ENCODE measurements around the gene COL9A2.
A peak's percentile ranks its signal among the peaks of the same experiment; 100 is the strongest.

COL9A2 gene

GRCh38 chr1:40316595-40317393, at the start of gene COL9A2:
Gene COL9A2 (minus strand): TSS chr1:40317286. CDS start chr1:40317197, 89 bp downstream.
- TF ChIP-seq, protein P1, sequence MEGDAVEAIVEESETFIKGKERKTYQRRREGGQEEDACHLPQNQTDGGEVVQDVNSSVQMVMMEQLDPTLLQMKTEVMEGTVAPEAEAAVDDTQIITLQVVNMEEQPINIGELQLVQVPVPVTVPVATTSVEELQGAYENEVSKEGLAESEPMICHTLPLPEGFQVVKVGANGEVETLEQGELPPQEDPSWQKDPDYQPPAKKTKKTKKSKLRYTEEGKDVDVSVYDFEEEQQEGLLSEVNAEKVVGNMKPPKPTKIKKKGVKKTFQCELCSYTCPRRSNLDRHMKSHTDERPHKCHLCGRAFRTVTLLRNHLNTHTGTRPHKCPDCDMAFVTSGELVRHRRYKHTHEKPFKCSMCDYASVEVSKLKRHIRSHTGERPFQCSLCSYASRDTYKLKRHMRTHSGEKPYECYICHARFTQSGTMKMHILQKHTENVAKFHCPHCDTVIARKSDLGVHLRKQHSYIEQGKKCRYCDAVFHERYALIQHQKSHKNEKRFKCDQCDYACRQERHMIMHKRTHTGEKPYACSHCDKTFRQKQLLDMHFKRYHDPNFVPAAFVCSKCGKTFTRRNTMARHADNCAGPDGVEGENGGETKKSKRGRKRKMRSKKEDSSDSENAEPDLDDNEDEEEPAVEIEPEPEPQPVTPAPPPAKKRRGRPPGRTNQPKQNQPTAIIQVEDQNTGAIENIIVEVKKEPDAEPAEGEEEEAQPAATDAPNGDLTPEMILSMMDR (IDR thresholded peaks at IDR 0.05) = no peak
- no peak for DNase-seq (ENCODE audit: low spot score)
- Histone ChIP-seq H3K27ac (peak within 1 kb of the TSS in 1 of 2 donors; percentile 74), H3K4me3 (peak within 1 kb of the TSS; percentile 75)

- H3K27ac ChIP-seq = no peak overlapping the region
- TF ChIP-seq, protein P1 (IDR thresholded peaks at IDR 0.05) = no peak
- H3K4me3 ChIP-seq = no peak overlapping the region
- DNase-seq (ENCODE audit: low spot score) = no peak
Measured at GRCh38 chr1:40363721-40364120, 46.6 kb upstream of the COL9A2 start.

DNA sequence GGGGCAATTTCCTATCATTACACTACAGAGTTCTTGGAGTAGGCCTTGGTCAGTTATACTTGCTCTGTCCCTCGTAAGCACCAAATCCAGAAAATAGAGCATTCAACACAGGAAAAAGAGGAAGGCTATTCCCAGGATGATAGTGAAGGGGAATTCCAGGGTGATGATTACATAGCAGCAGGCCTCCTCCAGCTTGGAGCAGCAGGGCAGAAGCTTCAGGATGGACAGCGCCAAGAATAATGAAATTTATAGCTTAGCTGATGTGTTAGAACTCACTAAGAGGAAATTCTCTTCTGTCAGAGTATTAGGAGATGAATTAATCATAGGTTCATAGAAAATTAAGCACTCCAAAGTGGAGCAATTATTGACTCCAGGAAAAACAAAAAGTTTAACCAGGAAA, 45.6 kb upstream of the COL9A2 start:
- H3K27ac ChIP-seq = no peak overlapping the region
- TF ChIP-seq, protein P1 (IDR thresholded peaks at IDR 0.05) = no peak
- H3K4me3 ChIP-seq = no peak overlapping the region
- DNase-seq (ENCODE audit: low spot score) = no peak

DNA sequence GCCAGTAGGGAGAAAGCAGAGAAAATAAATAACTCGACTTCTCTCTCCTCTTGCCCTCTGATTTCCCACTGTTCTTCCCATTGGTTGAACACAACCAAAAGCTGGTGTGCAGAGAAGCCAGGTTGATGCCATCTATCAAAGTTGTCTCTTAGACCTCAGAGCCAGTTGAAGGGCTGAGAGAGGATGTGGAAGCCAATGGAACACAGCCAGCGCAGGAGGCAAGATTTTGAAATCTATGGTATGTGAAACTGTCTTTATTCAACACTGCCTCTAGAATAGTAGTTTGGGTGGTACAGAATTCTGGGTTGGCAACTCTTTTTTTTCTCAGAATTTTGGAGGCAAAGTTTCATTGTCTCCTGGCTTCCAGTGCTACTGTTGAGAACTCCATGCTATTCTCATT, 45.1 kb upstream of the COL9A2 start:
- no peak for DNase-seq (ENCODE audit: low spot score)
- Histone ChIP-seq H3K27ac (no peak overlapping the region), H3K4me3 (no peak overlapping the region)
- TF ChIP-seq, protein P1 (IDR thresholded peaks at IDR 0.05) = no peak

GRCh38 chr1:40361637-40362036, 44.6 kb upstream of the COL9A2 start:
- TF ChIP-seq, protein P1 (IDR thresholded peaks at IDR 0.05) = no peak
- H3K27ac ChIP-seq = no peak overlapping the region
- no peak overlapping the region for H3K4me3 ChIP-seq
- no peak for DNase-seq (ENCODE audit: low spot score)

GRCh38 chr1:40361201-40361600, 44.1 kb upstream of the COL9A2 start:
- TF ChIP-seq, protein P1 (IDR thresholded peaks at IDR 0.05) = no peak
- H3K27ac ChIP-seq = no peak overlapping the region
- DNase-seq (ENCODE audit: low spot score) = no peak
- no peak overlapping the region for H3K4me3 ChIP-seq

- Histone ChIP-seq H3K4me3 (no peak overlapping the region), H3K27ac (no peak overlapping the region)
- TF ChIP-seq, protein P1 (IDR thresholded peaks at IDR 0.05) = no peak
- no peak for DNase-seq (ENCODE audit: low spot score)
Measured at GRCh38 chr1:40360631-40361030, 43.5 kb upstream of the COL9A2 start.
